HS-27A (cell line): ENCODE data around the gene STRADA.

ENCODE experiments used
- DNase-seq: peaks from one replicate; pipeline ENCODE4 v3.0.0-alpha.2; 2012; ENCODE audit warnings: low read depth, missing footprints

The STRADA gene

DNA sequence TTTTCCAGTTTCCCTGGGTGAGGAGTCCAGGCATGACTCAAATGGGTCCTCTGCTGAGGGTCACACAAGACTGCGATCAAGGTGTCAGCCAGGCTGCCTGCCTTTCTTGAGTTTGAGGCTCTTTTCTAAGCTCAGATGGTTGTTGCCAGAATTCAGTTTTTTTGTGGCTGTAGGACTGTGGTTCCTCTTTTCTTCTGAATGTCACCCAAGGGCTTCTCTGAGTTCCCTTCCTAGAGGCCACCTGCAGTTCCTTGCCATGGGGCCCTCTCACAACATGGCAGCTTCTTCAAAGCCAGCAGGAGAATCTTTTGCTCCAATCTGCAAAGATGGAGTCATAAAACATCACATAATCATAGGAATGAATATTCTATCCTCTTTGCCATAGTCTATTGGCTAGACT is 59.2 kb downstream of the STRADA start:
- no peak for DNase-seq

DNA sequence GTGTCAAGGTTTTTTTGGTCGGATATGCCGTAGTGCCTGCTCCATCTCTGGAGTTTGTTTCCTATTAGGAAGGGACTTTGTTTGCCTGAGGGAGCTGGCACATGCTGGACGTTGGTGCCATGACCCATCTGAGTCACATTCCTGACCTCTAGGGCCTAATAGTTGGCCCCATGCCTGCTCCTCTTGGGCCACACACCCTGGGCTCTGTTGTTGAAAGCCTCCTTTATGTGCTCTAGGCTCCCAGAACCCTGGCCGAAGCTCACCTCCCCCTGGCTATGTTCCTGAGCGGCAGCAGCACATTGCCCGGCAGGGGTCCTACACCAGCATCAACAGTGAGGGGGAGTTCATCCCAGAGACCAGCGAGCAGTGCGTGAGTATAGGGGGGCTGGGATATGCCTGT is 60.1 kb downstream of the STRADA start:
- no peak for DNase-seq

DNA sequence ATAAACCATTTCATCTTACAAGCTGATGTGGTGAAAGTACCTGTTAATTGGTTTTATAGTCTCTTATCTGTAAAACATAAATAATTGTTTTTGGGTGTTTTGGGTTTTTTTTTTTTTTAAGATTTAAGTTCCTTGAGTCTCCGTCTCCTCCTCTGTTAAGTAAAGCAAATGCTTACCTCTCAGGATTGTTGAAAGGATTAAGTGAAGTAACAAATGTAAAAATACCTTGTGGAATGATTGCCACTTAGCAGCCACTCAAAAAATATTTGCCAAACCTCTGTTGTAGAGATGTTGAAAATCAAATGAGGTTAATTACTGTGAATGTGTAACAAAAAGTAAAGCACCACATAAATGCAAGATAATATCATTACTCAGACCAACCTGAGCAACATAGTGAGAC is 60.9 kb downstream of the STRADA start:
- no peak for DNase-seq

DNA sequence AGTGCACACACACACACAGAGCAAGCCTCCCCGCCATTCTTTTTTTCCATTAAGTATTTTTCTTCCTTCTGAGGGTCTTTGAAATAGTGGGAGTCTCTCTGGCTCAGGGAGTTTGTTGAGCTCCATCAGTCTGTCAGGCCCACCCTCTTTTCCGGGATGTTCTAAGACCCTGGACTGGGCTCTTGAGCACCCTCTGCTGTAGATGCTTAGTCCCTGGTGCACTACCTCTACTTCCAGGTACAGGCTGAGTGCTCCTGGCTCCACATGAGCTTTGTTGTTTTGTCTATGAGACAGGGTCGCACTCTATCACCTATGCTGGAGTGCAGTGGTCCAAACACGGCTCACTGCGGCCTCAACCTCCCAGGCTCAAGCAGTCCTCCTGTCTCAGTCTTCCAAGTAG is 62.4 kb downstream of the STRADA start:
- no peak for DNase-seq

DNA sequence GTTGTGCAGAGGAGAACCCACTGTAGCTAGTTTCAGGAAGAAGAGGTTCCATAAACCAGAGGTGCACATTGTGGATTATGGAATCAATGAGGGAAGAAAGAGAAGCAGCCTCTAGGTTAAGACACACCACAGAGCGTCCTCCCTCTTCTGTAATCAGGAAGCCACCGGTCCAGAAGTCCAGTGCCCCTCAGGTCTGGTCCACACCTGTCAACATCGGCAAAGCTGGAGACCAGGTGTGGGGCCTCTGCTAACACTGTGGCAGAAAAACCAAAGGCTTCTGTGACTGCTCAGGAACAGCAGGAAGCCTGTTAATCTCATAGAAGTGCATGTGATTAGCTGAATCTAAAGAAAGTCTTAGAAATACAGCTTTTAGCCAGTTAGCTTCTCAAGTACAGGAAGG is 65.0 kb downstream of the STRADA start:
- DNase-seq, result no peak

DNA sequence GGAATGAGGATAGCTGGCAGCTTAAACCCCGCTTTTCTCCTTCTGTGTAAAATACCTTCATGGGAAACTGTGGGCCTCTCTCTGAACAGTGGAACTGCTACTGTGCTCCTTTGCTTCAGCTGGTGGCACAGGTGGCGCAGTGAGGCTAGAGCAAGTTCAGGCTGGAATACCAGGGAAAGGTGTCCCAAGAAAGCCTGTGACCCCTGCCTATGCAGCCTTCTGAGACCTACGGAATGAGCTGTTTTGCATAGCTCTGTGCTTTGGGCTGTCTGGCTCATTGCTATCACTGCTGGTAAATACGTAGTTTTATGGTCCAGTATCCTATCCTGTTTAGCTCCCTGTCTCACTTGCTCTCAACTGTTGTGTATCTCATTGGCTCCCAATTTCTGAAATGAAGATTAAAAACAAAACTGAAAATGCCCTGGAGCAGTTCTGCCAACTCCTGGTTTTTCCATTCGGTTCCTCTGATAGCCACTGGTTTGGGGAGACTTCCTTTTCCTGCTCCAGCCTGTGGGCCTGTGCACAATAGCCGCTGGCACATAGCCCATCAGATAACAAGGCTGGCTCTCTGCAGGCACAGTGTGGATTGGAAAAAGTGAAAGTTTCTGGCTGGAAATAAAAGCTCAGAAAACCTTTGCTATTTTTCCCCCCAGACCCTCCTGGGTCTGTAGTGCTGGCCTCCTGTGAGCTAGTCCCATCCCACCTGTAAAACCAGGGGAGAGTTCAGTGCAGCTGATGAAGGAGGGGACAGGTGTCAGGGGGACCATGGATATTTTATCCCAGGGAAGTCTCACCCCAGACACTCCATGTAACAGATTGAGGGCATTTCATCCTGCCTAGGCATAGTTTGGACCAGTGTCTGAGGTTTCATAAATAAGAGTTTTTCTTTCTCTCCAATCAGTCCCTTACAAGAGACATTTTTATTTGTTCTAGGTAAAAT is 65.7 kb downstream of the STRADA start:
- DNase-seq, result no peak

DNA sequence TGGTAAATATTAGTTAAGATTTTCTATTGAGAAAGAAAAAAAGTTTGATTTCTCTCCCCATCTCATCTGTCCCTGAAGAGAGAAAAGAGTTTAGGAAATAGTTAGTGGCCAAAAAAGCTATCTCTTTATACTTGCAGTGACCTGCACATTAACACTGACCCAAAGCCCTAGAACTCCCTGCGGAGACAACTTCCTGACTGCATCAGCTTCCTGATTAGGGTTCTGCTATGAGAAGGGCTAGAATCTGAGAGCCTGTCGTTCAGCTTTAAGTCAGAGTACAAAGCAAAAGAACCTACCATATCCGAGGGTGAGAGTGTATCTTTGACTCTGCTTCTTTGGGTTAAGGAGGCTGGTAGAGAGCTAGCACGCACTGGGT is 66.4 kb downstream of the STRADA start:
- no peak for DNase-seq

DNA sequence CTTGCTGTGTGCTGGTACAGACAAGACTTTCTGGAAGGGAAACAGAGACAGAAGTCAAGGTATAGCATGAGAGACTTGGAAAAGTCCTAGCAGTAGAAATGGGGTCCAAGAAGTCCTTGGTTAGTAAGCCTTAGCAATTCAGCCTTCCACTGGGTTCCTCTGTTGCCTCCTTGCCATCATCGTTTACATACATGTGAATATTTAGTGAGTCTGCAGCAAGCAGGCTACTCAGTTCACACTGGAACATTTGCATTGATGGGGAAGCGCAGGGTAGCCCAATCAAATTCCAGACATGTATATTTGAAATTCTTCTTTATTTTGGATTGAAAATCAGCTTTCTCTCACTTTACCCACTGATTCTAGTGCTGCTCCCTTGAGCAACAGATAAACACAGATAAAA is 68.7 kb downstream of the STRADA start:
- DNase-seq, result no peak

DNA sequence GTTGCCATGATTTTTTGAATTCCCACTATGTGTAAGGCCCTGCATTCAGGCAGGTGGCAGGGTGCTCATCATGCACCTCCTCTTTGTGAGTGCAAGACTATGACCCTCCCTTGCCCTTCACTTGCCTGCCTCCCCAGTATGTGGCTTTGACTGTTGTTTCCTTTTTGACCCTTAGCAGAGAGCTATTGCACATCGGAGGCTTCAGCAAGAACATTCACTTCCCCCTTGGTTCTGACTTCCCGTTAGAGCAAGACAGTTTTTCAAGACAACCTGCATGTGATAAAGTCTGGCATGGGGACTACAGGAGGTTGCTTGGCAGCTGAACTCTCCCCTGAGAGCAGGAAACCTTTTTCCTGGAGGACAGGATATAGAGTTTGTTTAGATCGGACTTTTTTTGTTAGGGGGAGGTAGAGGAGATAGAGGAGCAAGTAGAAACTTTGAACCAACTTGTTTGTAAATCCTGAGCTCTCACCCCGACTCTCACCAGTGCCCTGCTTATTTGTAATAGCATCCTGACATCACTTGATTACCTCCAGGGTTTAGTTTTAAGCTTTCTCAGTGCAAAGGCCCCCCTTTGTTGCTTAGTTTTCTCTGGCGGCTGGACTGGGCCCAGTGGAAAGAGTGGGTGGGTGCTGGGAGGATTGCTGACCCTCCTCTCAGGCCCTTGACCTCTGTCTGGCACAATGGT is 75.9 kb downstream of the STRADA start:
- no peak for DNase-seq

DNA sequence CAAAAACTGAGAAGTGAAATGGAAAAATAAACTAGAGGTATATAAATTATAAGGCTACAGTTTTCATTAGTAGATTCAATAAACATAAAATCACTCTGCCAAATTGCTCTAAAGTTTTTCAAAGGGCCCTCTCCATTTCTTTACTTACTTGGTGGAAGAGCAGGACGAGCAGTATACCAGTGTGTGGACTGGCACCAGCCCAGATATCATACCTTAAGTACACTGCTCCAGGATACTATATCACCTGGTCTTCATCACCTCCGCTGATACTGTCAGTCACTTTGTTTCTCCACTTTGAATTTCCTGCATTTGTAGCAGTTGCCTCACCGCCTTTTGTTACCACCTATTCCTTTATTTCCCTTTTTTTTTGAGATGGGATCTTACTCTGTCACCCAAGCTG is 81.7 kb downstream of the STRADA start:
- no peak for DNase-seq

DNA sequence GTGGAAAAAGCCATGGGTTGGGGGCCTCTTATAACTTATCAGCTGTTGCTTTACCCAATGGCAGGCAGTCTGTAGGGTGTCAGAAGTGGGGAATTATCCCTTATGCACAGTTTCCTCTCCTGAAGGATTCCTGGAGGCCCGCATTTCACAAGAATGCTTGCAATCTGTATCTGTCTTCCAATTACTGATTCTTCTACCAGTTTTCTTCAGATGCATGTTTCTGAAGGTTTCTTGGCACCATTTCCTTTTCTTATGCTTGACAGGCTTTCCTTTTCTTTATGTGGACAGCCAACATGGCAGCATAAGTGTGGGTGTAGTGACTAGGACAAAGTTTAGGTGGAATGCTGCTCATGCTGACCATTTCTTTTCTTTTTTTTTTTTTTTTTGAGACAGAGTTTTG is 83.2 kb downstream of the STRADA start:
- no peak for DNase-seq

DNA sequence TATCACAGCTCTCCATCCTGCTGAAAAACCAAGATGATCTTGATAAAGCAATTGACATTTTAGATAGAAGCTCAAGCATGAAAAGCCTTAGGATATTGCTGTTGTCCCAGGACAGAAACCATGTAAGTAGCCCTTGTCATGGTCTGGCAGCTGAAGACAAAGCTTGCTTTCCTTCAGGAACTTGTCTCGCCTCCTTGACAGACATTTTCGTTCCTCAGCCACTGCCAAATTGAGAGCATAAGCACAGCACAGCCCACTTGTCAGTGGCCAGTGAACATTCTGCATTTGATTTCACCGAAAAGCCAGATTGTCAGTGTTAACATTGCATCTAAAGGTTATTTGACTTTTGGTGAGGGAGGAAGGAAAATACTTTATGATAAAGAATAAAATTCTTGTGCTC is 83.8 kb downstream of the STRADA start:
- no peak for DNase-seq

DNA sequence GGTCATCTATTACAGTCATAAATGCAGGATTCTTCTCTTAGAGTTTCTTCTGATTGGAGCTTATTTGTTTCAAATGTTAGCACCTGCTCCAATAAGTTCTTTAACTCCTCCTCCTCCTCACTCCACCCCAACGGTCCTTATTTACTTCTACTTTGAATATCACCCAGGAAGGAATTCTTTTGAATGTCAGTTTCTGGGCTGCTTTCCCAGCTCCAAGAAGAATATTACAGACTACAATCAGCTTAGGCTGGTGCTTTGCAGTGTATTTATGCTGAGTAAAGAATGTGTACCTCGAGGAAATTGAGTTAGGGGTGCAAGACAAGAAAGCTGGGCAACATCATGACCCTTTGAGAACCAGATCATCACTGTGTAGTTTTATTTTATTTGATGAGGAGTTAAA is 88.5 kb downstream of the STRADA start:
- no peak for DNase-seq
